Measurements from ENCODE around the gene MS4A4E. TPM values are rescaled to one million over a fixed set of nuclear protein-coding genes. Genes with fewer than 3 reads are reported as not detected.

Gene MS4A4E
- total and polyA plus RNA-seq, 2 of the 8 experiments (the other 6 are each of a cell fraction or from before 2014, with no cell fraction given), result not detected

- no peak for TF ChIP-seq GABPA (IDR thresholded peaks at IDR 0.05; ENCODE audit: borderline replicate concordance, insufficient read depth, low read length)
- TF ChIP-seq BACH1 (IDR thresholded peaks at IDR 0.05; ENCODE audit: low read length), result no peak
- no peak for TF ChIP-seq BRCA1 (IDR thresholded peaks at IDR 0.05; ENCODE audit: low read depth, low read length)
- no peak for TF ChIP-seq KDM5A (IDR thresholded peaks at IDR 0.05; ENCODE audit: low read length)
- TF ChIP-seq BCL11A (IDR thresholded peaks at IDR 0.05; ENCODE audit: low read depth in 2 of 2, low read length in 2 of 2), result no peak
- TF ChIP-seq GTF2F1 (IDR thresholded peaks at IDR 0.05; ENCODE audit: borderline replicate concordance, low read depth, low read length), result no peak
- no peak for TF ChIP-seq TBP (IDR thresholded peaks at IDR 0.05; ENCODE audit: low read depth, low read length)
- TF ChIP-seq PHF8 (conservative IDR thresholded peaks at IDR 0.05; ENCODE audit: low read depth, low read length), result no peak
- no peak for TF ChIP-seq ZNF274 (IDR thresholded peaks at IDR 0.05; ENCODE audit: borderline replicate concordance, extremely low read depth, low read length)
Measured at GRCh38 chr11:60280412-60280811, 37.5 kb upstream of the MS4A4E start, which contains the start of gene MS4A4A (continued).
